H1 (cell line): Measurements from ENCODE around the gene MYH10. TPM values are rescaled to one million over a fixed set of nuclear protein-coding genes. Genes with fewer than 3 reads are reported as not detected.

Experiments used
- CTCF ChIA-PET: fragments of 300-600 bp; sonication (Branson Sonifier 250); formaldehyde crosslinking; loops from one replicate; lab custom pipeline; 2021; ENCODE audit not compliant: partially characterized antibody; lab: Charles Lee
- POLR2A ChIA-PET: fragments of 300-600 bp; sonication (Branson Sonifier 250); formaldehyde crosslinking; loops from one replicate; lab custom pipeline; 2021; ENCODE audit warnings: inconsistent platforms; ENCODE audit not compliant: partially characterized antibody; lab: Charles Lee
- DNase-seq, 2 experiments: peaks; one replicate each; pipeline versions ENCODE4 v3.0.0 to v3.0.0-alpha.2; 2010 to 2022; ENCODE audit warnings: low spot score in 2 of 2, low read depth in 1 of 2, mixed read lengths in 1 of 2
- FAIRE-seq: peaks from 2 replicates; lab custom pipeline; 2011; peaks lifted over from hg19 to GRCh38; lab: Jason Lieb, UNC
- H2AFZ ChIP-seq: 2 replicates; pipeline ENCODE4 v1.8.1; 2012; ENCODE audit warnings: low read length, inconsistent platforms
- H2AK5ac ChIP-seq: 2 replicates; pipeline ENCODE4 v1.6.1; 2013; ENCODE audit warnings: low read depth, low read length
- H2BK120ac ChIP-seq: replicated peaks from 2 replicates; pipeline ENCODE3; 2013; ENCODE audit warnings: low read depth, low read length, inconsistent platforms
- H2BK12ac ChIP-seq: 2 replicates; pipeline ENCODE4 v1.6.1; 2013; ENCODE audit warnings: low read depth, low read length
- H2BK15ac ChIP-seq: 2 replicates; pipeline ENCODE4 v1.6.1; 2013; ENCODE audit warnings: low read length
- H2BK20ac ChIP-seq: 2 replicates; pipeline ENCODE4 v1.6.1; 2013; ENCODE audit warnings: low read length
- H2BK5ac ChIP-seq: 2 replicates; pipeline ENCODE4 v1.6.1; 2013; ENCODE audit warnings: low read depth, low read length
- H3K14ac ChIP-seq: 2 replicates; pipeline ENCODE4 v1.6.1; 2013; ENCODE audit warnings: inconsistent platforms; ENCODE audit not compliant: insufficient read length
- H3K18ac ChIP-seq: 2 replicates; pipeline ENCODE4 v1.6.1; 2013; ENCODE audit warnings: low read length; ENCODE audit errors: extremely low read depth
- H3K23ac ChIP-seq: 2 replicates; pipeline ENCODE4 v1.6.1; 2013; ENCODE audit warnings: inconsistent platforms; ENCODE audit not compliant: insufficient read length
- H3K23me2 ChIP-seq: 2 replicates; pipeline ENCODE4 v1.6.1; 2013; ENCODE audit warnings: low read depth, low read length
- H3K27ac ChIP-seq: 2 replicates; pipeline ENCODE4 v1.6.1; 2011; ENCODE audit warnings: low read depth, low read length, inconsistent platforms
- H3K27me3 ChIP-seq, 4 experiments: replicated peaks in 1 of 4; 1 replicate in 1 of 4; 2 replicates in 3 of 4; pipeline versions ENCODE4 v1.6.1 to v1.8.1; 2011 to 2013; ENCODE audit warnings: low read length in 3 of 4, mild to moderate bottlenecking in 3 of 4, inconsistent platforms in 2 of 4, mixed read lengths in 2 of 4, moderate library complexity in 1 of 4; ENCODE audit not compliant: control insufficient read depth in 3 of 4, insufficient read depth in 3 of 4; ENCODE audit errors: extremely low read depth in 1 of 4
- H3K36me3 ChIP-seq, 4 experiments: 2 replicates each; pipeline versions ENCODE4 v1.6.1 to v1.8.1; 2011 to 2013; ENCODE audit warnings: mild to moderate bottlenecking in 4 of 4, low read length in 3 of 4, moderate library complexity in 2 of 4, control low read depth in 1 of 4, inconsistent platforms in 1 of 4; ENCODE audit not compliant: insufficient read depth in 4 of 4, control insufficient read depth in 2 of 4
- H3K4ac ChIP-seq: replicated peaks from 2 replicates; pipeline ENCODE3; 2013; ENCODE audit warnings: low read length, low read depth, mixed read lengths, inconsistent platforms; ENCODE audit not compliant: insufficient read length
- H3K4me1 ChIP-seq, 4 experiments: replicated peaks in 1 of 4; 1 replicate in 1 of 4; 2 replicates in 3 of 4; pipeline versions ENCODE4 v1.6.1 to v1.8.1; 2011 to 2013; ENCODE audit warnings: low read length in 3 of 4, inconsistent platforms in 2 of 4, mixed read lengths in 1 of 4; ENCODE audit not compliant: insufficient read depth in 4 of 4, control insufficient read depth in 3 of 4
- H3K4me2 ChIP-seq, 2 experiments: 2 replicates each; pipeline versions ENCODE4 v1.6.1 to v1.8.1; 2011 to 2013; ENCODE audit warnings: low read depth in 2 of 2, low read length in 2 of 2, control low read depth in 1 of 2, inconsistent platforms in 1 of 2, mild to moderate bottlenecking in 1 of 2; ENCODE audit not compliant: insufficient read depth in 1 of 2
- H3K4me3 ChIP-seq, 4 experiments: fragments of 200-600, 300-600 bp in 1 of 4; sonication (generic), shearing (Covaris generic), sonication (Bioruptor Twin) in 1 of 4; 2 replicates each; pipeline versions ENCODE4 v1.5.1 to v1.8.1; 2011 to 2016; ENCODE audit warnings: low read length in 4 of 4, low read depth in 3 of 4, control low read depth in 2 of 4, inconsistent platforms in 2 of 4, mild to moderate bottlenecking in 2 of 4, mixed read lengths in 1 of 4, moderate library complexity in 1 of 4; ENCODE audit not compliant: insufficient read depth in 2 of 4; ENCODE audit errors: extremely low read depth in 1 of 4
- H3K56ac ChIP-seq: replicated peaks from 2 replicates; pipeline ENCODE3; 2013; ENCODE audit warnings: low read depth, mild to moderate bottlenecking, mixed read lengths, low read length, inconsistent platforms; ENCODE audit not compliant: insufficient read length
- H3K79me1 ChIP-seq: 2 replicates; pipeline ENCODE4 v1.6.1; 2013; ENCODE audit warnings: low read depth, low read length, control low read depth
- H3K79me2 ChIP-seq, 2 experiments: 2 replicates each; pipeline versions ENCODE4 v1.6.1 to v1.8.1; 2012 to 2013; ENCODE audit warnings: low read length in 2 of 2, mild to moderate bottlenecking in 2 of 2, inconsistent platforms in 1 of 2; ENCODE audit not compliant: insufficient read depth in 2 of 2, control insufficient read depth in 1 of 2
- H3K9ac ChIP-seq, 4 experiments: replicated peaks in 1 of 4; 1 replicate in 1 of 4; 2 replicates in 3 of 4; pipeline versions ENCODE4 v1.6.1 to v1.8.1; 2011 to 2013; ENCODE audit warnings: low read depth in 3 of 4, low read length in 3 of 4, control low read depth in 2 of 4, mild to moderate bottlenecking in 2 of 4, moderate library complexity in 2 of 4, inconsistent platforms in 1 of 4; ENCODE audit errors: extremely low read depth in 1 of 4
- H3K9me3 ChIP-seq, 2 experiments: 2 replicates each; pipeline versions ENCODE4 v1.6.1 to v1.8.1; 2012 to 2013; ENCODE audit warnings: mild to moderate bottlenecking in 2 of 2, moderate library complexity in 2 of 2, control low read depth in 1 of 2, inconsistent platforms in 1 of 2, low read depth in 1 of 2, low read length in 1 of 2, mixed read lengths in 1 of 2; ENCODE audit not compliant: insufficient read depth in 2 of 2
- H4K20me1 ChIP-seq, 2 experiments: replicated peaks in 1 of 2; 2 replicates each; pipeline versions ENCODE3 to v1.8.1; 2011 to 2013; ENCODE audit warnings: inconsistent platforms in 2 of 2, low read length in 2 of 2, mild to moderate bottlenecking in 1 of 2; ENCODE audit not compliant: insufficient read depth in 2 of 2, control insufficient read depth in 1 of 2
- H4K5ac ChIP-seq: 2 replicates; pipeline ENCODE4 v1.6.1; 2013; ENCODE audit warnings: low read length, low read depth, mixed read lengths, inconsistent platforms; ENCODE audit not compliant: insufficient read length
- H4K8ac ChIP-seq: 2 replicates; pipeline ENCODE4 v1.8.0; 2013; ENCODE audit warnings: mild to moderate bottlenecking, moderate library complexity, low read length, inconsistent platforms; ENCODE audit not compliant: insufficient read depth; ENCODE audit errors: extremely low read depth
- H4K91ac ChIP-seq: replicated peaks from 2 replicates; pipeline ENCODE3; 2013; ENCODE audit warnings: low read length, mixed read lengths, inconsistent platforms; ENCODE audit not compliant: insufficient read length
- CHD2 ChIP-seq: IDR thresholded peaks from 2 replicates; pipeline ENCODE4 v1.6.1; 2012; ENCODE audit warnings: low read length, improper control_type of control experiment
- EZH2 ChIP-seq: fragments of 200-600 bp; sonication (generic); IDR thresholded peaks from 2 replicates; pipeline ENCODE4 v1.7.1; 2012; ENCODE audit warnings: low read depth, mild to moderate bottlenecking, moderate library complexity, low read length, inconsistent platforms; ENCODE audit not compliant: severe bottlenecking
- GABPA ChIP-seq: IDR thresholded peaks from 2 replicates; pipeline ENCODE4 v1.6.1; 2011; ENCODE audit warnings: mild to moderate bottlenecking, low read length, moderate library complexity, borderline replicate concordance; ENCODE audit not compliant: insufficient read depth
- JUN ChIP-seq: IDR thresholded peaks from 2 replicates; pipeline ENCODE4 v1.6.1; 2011; ENCODE audit warnings: low read depth, mild to moderate bottlenecking, improper control_type of control experiment, low read length
- JUND ChIP-seq: IDR thresholded peaks from 2 replicates; pipeline ENCODE4 v1.6.1; 2011; ENCODE audit warnings: mild to moderate bottlenecking, improper control_type of control experiment, low read length
- MAFK ChIP-seq: IDR thresholded peaks from 2 replicates; pipeline ENCODE4 v1.6.1; 2012; ENCODE audit warnings: low read depth, mild to moderate bottlenecking, improper control_type of control experiment, low read length
- SAP30 ChIP-seq: fragments of 300-600 bp; sonication (generic); IDR thresholded peaks from 2 replicates; pipeline ENCODE4 v1.7.1; 2012; ENCODE audit warnings: low read length, moderate library complexity, mild to moderate bottlenecking, inconsistent platforms; ENCODE audit not compliant: insufficient read depth, insufficient replicate concordance
- SIX5 ChIP-seq: IDR thresholded peaks from 2 replicates; pipeline ENCODE4 v1.6.1; 2011; ENCODE audit warnings: mild to moderate bottlenecking, low read depth, low read length
- TAF1 ChIP-seq: IDR thresholded peaks from 2 replicates; pipeline ENCODE4 v1.6.1; 2011; ENCODE audit warnings: mild to moderate bottlenecking, low read depth, low read length
- TBP ChIP-seq: IDR thresholded peaks from 2 replicates; pipeline ENCODE4 v1.6.1; 2011; ENCODE audit warnings: low read depth, low read length, improper control_type of control experiment
- TEAD4 ChIP-seq: IDR thresholded peaks from 2 replicates; pipeline ENCODE4 v1.6.1; 2012; ENCODE audit warnings: low read depth, low read length, inconsistent platforms, mixed read lengths
- WGBS, 2 experiments: shearing (Covaris generic) in 1 of 2; methylation state at CpG; one replicate each; pipeline versions ENCODE4 v1.1.6 to v1.1.7; 2013 to 2015; ENCODE audit warnings: low lambda C conversion rate in 2 of 2, mixed read lengths in 2 of 2, inconsistent platforms in 1 of 2, low coverage in 1 of 2, missing lambda C conversion rate in 1 of 2; ENCODE audit not compliant: insufficient replicate concordance in 2 of 2, insufficient coverage in 1 of 2, insufficient read length in 1 of 2; ENCODE audit errors: extremely low coverage in 1 of 2, missing lambda C conversion rate in 1 of 2; 5-methylcytosine and 5-hydroxymethylcytosine counted together
- polyA plus RNA-seq, 7 experiments: library from polyadenylated mRNA; depleted of rRNA in 3 of 7; stranded (reverse) in 5 of 7; unstranded in 2 of 7; fragments of >200 nt in 5 of 7; fragments of 200-250 nt in 2 of 7; gene quantifications; 1 replicate in 5 of 7; 2 replicates in 1 of 7; 4 replicates in 1 of 7; pipeline versions ENCODE4 v1.2.1 to v1.2.3, GENCODE V29; 2011 to 2013; ENCODE audit warnings: missing spikeins in 2 of 7, mixed read lengths in 2 of 7
- total RNA-seq: library from RNA; stranded (reverse); fragmentation: NEBNext Ultra II Directional; extraction: Animal tissue kit (Norgen Biotek cat#: 25700); gene quantifications from 2 replicates; pipeline ENCODE4 v1.2.1, GENCODE V29; 2021

The MYH10 gene
- total and polyA plus RNA-seq, 2 of the 8 experiments (the other 6 are each of a cell fraction or from before 2014, with no cell fraction given) = 64.1 to 289 TPM

DNA sequence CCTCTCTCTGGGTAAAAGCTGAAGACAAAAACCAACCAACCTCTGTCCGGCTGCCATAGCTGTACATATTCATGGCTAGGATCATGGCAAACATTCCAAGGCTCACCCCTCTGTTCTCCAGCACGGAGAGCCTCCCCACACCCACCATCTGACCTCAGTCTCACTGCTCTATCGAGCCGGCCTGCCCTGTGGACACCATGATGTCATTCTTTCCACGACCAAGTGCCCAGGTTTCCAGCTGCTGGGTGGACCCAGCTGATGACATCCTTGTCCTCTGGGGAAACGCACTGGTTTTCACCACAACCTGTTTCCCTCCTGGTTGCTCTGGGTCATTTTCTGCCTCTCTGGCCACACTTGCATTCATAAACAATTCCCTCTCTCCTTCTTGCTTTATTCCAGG, 127.2 kb downstream of the MYH10 start:
- FAIRE-seq = no peak
- Histone ChIP-seq H3K79me1 (no peaks in the 10 kb centered on the region; the same call in 1 of the 2 replicates), H3K4me3 (no peak overlapping the region), H3K4me1 (no peaks in the 10 kb centered on the region), H3K36me3 (peaks cover 64 to 93% (median 84%) of the 10 kb centered on the region in 4 experiments), H3K23ac (no peak overlapping the region), H3K23me2 (no peaks in the 10 kb centered on the region), H4K91ac (no peak overlapping the region), H2BK20ac (no peak overlapping the region), H2AK5ac (no peak overlapping the region), H2BK5ac (no peak overlapping the region), H4K8ac (peak overlapping the region; percentile 9; the same call in 1 of the 2 replicates), H2BK12ac (no peak overlapping the region), H2BK120ac (no peak overlapping the region), H3K27me3 (no peaks in the 10 kb centered on the region), H3K79me2 (no peaks in the 10 kb centered on the region), H3K4me2 (no peak overlapping the region), H3K18ac (no peak overlapping the region), H3K4ac (no peak overlapping the region), H3K14ac (no peak overlapping the region), H3K9ac (no peak overlapping the region), H4K5ac (no peak overlapping the region), H2AFZ (no peak overlapping the region), H3K9me3 (no peaks in the 10 kb centered on the region), H3K27ac (no peak overlapping the region), H3K56ac (no peak overlapping the region), H2BK15ac (no peak overlapping the region), H4K20me1 (peaks cover 4 to 8% of the 10 kb centered on the region in 2 experiments)
- ChIA-PET POLR2A (interaction anchor here (1.5 kb wide), 1 partner anchor 11 kb away, joined by 3 read pairs; no protein-coding TSS in a partner anchor), CTCF (no interaction called here)
- WGBS, 2 experiments = 88% methylated on average over 6 of the region's 6 CpGs; no CpG with 5 or more reads in 1 of the 2 experiments
- no peak for DNase-seq
- TF ChIP-seq SIX5 (no peak), TEAD4 (no peak), SAP30 (no peak), EZH2 (no peak), TBP (no peak), CHD2 (no peak), MAFK (no peak), TAF1 (no peak), GABPA (no peak), JUN (no peak), JUND (no peak)
